GM21529 (cell line): Measurements from ENCODE around the gene FCHSD1.
A peak's percentile ranks its signal among the peaks of the same experiment; 100 is the strongest.
"Not testable (repeated sequence)": the region's sequence is repeated elsewhere in the genome, so short reads cannot be mapped to it uniquely, and the experiment has no call there.

Experiments used
- ATAC-seq: cut with Tn5 transposase; IDR thresholded peaks from one replicate; pipeline ENCODE4 v1.9.1; 2021; ENCODE audit not compliant: unreplicated experiment

Gene FCHSD1

DNA sequence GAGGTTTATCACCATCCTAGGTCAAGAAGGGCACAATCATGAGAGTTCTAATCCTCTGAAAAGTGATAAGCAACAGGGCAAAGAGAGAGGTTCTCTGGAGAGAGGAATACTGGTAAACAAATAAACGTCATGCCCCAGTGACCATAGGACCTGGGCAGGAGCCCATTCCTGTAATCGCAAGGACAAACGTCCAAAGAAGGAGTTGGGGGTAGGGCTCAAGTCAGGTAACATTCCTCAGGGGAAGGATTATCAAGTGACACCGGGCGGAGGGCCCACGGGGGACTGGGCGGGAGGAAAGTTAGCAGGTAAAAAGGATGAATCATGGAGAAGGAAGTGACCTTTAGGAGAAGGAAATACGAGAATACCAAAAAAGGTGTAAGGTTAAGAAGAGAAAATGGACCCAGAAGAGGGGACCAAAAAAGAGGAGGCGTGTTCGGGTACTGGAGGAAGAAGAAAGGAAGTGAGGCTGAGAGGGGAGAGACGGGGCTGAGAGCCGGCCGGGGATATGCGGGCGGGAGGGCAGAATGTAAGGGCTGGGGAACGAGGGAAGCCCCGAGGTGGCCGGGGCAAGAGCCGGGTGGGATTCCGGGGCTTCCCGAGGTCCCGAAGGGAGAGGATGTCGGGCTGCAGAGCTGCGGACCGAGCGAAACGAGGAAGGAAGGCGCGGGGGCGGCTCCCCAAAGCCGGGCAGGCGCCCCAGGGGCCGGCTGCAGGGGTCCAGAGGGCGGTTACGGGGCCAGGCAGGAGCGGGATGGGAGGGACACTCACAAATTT is 33.0 kb downstream of the FCHSD1 start:
- peak; percentile 30 for ATAC-seq

DNA sequence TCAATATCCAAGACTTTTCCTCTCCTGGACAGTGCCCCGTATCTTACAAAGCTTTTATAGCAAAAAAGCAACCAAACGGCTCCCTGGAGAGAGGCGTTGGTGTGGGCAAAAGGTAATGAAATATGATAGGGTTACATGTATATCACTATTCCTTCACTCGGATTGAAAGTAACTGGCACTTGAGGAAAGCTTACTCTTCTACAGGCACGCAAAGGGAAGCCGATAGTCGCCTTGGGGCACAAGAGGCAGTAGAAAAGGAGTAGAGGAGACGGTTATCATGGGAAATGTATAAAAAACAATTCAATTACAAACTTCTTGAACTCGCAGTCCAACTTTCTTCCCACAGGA is 33.6 kb downstream of the FCHSD1 start:
- ATAC-seq = no peak

DNA sequence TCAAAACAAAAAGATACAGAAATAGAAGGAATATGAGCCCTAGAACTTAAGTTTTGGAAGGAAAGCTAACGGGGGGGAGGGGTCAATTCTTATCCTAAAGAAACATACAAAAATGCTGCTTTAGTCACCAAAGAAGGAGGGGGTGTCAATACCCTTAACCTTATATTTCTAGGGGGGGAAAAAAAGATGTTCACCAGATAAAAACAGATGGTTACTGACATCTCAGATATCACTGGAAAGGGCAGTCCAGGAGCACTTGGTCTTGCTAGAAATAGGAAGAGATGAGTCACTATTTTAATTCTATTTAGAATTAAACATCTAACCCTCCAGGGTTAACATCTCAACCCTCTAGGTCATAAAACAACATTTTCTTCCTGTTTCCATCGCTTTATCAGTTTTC is 34.1 kb downstream of the FCHSD1 start:
- no peak for ATAC-seq

DNA sequence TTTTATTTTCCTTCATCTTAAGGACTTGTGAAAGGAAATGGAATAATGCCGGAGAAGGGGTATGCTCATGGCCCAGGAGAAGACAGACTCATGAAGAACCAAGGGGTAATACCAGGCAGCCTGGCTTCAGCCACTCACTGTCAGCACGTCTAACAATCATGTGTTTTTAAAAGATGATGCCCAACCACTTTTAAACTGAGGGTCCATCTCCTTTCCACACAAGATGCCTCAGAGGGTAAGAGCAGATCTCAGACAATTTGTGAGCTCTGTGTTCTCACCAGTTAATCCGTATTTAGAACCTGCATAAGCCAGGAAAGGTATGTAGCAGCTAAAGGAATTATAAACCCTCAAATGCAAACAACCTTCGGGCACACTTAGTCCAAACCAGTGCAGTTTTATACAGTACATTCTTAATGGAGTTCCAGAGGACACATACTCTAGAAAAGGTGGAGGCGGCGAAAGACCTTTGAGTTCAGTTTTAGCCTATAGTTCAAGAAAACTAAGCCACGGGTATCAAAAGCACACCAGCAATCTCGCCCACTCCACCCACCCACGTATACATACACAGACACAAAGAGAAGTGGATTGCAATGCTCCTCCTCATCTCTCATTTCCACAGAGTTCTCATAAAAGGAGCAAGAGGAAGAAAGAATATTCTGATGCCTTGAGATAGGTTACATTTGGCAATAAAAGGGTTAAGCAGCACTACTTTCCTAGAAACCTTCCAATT is 35.1 kb downstream of the FCHSD1 start:
- ATAC-seq = no peak

DNA sequence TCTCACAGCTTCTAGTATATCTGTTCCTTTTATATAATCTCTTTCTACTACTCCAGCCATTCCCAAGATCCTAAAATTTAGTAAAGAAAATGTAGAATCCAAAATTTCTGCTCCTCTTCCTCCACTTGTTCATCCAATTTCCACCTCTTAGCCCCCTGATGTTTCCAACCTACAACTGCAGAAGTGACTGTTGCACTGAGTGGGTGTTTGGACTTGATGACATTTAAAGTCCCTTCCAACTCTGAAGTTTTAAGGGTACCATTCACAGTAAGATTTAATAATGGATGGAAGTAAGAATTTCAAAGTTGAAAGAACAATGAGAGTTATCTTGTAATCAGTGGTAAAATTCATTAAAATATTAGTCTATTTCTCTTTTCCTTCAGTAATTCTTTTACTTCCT is 37.9 kb downstream of the FCHSD1 start:
- ATAC-seq = no peak

DNA sequence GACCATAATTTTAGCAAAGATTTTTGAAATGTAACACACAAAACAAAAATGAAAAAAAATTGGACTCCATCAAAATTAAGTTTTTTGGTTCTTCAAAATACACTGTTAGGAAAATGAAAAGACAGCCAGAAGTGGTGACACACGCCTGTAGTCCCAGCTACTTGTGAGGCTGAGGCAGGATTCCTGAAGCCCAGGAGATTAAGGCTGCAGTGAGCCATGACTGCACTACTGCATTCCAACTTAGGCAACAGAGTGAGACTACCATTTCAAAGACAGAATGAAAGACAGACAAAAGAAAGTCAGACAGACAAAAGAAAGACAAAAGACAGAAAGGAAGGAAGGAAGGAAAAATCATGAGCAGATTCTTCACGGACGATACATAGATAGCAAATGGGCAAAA is 39.9 kb downstream of the FCHSD1 start:
- no peak for ATAC-seq

DNA sequence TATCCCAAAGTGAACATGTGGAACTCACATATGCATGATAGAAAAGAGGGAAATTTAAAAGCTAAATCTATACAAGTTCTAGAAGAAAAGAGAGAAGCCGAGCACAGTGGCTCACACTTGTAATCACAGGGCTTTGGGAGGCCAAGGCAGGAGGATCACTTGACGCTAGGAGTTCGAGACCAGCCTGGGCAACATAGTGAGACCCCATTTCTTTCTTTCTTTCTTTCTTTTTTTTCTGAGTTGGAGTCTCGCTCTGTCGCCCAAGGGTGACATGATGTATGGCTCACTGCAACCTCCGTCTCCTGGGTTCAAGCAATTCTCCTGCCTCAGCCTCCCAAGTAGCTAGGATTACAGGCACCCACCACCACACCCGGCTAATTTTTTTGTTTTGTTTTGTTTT is 41.3 kb downstream of the FCHSD1 start:
- ATAC-seq = not testable (repeated sequence)

DNA sequence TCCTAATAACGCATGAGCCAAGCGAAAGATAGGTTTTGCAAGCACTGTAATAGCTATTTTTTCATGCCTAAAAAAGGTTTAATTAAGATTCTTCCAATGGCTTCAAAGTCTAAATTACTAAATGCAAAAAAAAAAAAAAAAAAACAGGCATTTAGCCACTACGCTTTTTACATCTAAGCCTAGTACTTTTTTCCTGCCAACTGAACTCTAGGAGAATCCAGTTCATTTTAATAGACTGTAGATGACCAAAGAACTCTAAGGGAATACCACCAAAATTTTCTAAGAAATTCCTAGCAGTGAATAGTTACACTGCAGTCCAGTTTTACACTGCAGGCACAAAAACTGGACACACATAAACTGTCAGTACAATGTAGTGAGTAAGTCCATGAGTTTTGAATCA is 42.2 kb downstream of the FCHSD1 start:
- no peak for ATAC-seq

DNA sequence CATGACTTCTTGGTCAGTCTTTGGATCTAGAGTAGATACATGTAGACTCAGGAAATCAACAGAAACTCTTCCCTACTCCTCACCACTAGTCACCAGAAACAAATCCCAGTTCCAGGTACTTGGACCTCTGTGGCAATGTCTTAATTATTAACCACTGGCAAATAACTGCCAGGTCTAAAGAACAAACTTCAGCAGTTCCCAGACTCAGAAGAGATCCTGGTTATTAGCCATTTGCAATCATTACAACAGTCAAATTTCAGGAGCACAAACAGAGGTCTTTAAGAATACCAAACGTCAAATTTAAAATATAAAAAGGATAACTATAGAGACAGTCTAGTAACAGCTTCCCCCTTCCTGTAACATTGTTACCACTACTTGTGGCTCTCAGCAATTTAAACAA is 42.7 kb downstream of the FCHSD1 start:
- no peak for ATAC-seq

DNA sequence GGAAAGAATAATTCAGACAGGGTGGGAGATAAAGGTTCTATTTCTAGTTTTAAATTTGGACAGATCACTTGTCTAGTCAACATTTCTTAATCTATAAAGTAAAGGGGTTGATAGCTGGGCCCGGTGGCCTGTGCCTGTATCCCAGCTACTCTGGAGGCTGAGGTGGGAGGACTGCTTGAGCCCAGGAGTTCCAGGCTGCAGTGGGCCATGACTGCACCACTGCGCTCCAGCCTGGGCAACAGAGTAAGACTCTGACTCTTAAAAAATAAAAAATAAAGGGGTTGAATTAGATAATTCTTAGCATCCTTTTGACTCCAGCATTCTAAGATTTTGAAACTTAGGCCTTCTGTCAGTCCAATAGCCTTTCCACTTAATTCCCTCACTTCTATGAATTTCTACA is 43.2 kb downstream of the FCHSD1 start:
- ATAC-seq = no peak

DNA sequence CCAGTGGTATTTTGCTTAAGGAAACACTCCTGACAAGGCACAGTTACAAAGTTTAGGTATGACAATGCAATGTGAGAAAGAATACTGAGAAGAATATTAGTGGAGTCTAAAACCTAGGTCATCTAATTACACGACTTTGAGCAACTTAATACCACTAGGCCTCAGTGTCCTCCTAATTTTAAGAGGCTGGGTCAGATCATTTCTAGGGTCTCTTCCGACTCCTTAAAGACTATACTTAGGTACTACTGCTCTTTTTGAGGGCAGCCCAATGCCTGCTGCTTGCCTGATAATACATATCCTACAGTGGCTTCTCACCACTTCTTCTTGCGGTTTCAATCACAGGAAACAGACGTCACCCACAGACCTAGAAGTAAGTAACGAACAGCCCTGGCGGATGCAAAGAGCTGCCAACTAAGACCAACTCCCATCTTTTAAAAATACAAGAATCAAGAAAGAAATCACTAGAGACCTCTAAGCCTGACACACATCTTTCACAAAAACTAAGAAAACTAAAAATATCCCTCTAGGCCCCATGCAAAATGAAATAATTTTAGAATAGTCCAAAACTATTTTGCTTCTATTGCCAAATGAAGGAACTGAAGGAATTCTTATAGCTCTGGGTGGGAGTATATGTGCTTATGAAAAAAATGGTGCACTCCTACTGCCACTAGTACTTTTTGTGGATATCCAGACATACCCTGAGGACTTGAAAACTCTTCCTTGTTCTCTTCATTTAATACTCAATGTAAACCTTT is 45.5 kb downstream of the FCHSD1 start:
- ATAC-seq = peak; percentile 96

DNA sequence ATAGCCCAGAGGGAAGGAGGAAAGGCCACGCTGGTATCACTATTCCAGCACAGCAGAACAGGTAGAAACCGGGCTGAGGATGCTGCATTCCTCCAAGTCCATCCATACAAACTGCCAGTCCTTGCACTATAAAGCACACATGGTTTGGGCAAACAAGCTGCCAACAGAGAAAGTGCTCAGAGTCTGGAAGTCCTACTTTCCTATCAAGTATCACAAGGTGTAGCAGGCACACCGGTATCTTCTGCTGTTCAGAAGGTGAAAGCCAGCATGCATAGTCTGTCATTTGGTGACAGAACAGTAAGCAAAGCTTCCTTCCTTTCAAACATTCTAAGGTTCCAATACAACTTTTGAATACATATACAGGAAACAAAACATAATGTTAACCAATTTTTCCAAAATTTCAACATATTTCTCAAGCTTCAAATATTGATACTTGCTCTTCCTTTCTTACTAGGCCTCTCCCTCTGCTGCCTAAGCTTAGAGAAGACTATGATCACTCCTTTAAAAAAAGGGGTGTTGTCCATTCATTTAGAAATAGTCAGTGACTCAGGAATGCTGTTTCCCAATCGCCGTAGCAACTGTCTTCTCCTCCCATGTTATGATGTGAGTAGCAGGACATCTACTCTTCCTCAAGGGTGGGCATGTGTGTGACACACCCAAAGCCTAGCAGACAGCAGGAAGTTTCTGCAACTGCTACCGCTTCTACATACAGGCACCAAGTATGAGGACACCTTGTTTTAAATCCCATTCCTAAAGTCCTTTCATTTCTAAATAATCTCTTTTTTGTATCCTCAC is 47.1 kb downstream of the FCHSD1 start:
- ATAC-seq = no peak

DNA sequence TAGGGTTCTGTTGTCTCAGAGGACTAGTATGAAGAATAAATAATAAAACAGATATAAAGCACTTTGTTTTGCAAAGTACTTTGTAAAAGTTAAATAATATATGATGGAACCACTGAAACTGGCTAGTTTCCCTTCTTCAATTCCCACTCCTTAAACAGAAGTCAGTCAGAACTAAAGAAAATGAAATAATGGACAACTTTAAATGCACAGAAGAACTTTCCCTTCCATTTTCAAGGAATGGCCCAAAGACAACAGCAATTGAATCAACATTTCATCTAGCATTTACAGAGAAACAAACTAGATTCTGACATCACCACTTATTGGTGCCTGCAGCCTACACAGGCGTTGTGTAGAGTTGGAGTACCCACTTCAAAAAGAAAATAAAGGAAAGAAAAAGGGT is 48.6 kb downstream of the FCHSD1 start:
- no peak for ATAC-seq

DNA sequence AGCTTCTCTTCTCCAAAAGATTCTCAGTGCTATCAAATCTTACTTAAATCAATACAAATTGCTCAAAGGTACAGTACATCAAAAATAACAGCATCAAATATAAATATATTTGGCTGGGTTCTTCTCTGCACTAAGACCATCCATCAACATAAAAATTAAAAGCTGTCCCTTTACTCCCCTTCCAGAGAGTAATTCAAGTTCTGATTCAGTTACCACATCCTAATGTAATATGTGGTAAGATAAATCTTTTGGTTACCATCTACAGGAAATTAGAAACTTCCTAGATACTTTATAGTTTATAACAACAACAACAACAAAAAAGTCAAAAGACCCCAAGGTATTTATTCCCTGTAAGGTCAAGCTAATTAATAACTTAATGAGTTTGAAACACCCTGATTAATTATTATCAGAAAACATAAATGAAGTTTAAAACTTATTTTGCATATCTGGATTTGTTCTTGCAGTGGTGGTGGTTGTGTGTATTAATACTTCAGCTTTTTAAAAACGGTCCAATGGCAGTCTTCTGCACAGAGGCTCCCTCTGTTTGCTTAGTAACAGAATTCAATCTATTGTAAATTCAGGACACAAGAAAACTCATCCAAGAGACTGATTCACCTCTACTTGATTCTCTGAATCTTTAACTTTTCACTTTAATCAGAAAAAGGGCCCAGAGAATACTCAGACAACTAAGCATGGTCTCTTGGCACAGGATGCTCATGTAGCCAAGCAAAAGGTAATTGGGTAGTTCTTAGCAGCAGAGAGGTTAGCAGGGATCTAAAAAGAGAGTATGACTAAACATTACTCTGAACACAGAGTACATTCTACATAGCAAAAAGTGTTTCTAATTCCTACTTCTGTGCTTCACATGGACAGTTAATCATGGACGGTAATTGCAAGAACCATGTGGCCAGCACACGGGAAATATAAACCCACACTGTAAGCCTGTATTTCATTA is 52.5 kb downstream of the FCHSD1 start:
- ATAC-seq = no peak

DNA sequence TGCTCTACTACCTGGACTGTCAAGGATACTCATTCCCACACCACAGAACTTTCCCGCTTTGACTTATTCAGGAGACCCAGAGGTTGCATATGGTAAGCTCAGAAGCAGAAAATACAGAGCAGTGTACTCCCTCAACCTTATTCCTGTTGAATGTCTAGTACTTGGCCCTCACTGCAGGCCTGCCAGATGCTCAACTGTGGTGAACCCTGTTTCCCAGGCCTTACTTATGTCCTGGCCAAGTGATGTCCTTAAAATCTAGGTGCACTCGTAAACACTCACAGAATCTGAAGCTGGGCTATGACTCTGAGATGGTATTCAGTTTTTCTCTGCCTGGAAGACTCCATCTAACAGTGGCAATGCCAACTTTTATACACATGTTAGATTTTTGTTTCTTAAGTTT is 53.4 kb downstream of the FCHSD1 start:
- ATAC-seq = no peak

DNA sequence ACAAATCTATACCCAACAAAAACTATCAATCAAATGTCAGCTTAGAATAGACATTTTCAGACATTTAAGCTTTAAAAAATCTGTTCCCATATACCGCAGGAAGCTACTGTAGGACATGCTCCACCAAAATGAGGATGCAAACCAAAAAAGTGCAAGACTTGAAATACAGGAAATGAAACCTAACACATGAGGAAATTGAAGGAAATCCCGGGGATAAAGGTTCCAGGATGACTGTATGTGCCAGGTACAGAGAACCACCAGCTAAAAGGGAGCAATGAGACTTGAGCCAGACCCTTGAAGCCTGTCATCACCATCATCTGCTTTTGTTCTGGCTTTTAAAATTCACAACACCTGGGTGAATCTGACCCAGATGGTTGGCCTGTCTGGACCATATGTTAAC is 53.8 kb downstream of the FCHSD1 start:
- no peak for ATAC-seq

DNA sequence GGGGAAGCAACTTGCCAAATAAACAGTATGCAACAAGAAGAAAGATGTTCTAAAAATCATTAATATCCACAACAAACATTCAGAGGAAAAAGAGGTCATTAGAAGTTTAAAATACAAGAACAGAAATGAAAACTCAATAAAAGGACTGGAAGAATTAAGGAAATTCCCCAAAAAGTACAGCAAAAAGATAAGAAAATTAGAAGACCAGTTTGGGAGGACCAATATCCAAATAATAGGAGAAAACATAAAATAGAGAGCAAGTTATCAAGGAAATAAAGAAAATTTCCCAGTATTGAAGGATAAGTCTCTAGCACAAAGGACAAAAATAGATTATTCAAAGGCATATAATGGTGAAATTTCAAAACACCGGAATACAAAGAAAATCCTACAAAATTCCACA is 54.4 kb downstream of the FCHSD1 start:
- no peak for ATAC-seq

DNA sequence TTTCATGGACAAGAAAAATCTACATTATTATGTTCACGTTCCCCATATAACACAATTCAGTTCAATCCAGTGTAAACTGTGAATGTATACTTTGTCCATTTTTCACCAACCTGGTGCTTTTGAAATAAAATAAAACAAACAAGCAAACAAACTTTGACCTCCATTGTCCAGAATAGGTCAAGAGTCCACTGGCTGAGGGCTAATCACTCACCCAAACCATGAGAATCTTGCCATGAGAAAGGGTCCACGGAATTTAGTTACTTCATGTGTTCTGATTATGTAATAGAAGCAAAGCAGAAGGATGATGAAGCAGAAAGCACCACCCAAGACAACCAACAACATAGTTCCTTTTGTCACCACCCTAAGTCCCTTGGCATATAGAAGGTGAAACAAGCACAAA is 61.1 kb downstream of the FCHSD1 start:
- no peak for ATAC-seq
